Spleen (tissue), 11 donors: Measurements from ENCODE around the gene PDE6H. TPM values are rescaled to one million over a fixed set of nuclear protein-coding genes. Genes with fewer than 3 reads are reported as not detected.
A peak's percentile ranks its signal among the peaks of the same experiment; 100 is the strongest.

Source experiments
- DNase-seq: peaks from one replicate; pipeline ENCODE4 v3.0.0-alpha.2; 2020
- H3K27ac ChIP-seq, 8 donors: fragments of 200-600 bp; sonication (generic) in 7 of 8; 1 replicate in 4 of 8; 2 replicates in 4 of 8; pipeline versions ENCODE4 v1.5.0 to v1.8.0; 2016 to 2021; ENCODE audit warnings: inconsistent platforms in 4 of 8, mild to moderate bottlenecking in 4 of 8, moderate library complexity in 1 of 8
- H3K27me3 ChIP-seq, 7 donors: fragments of 200-600 bp; sonication (generic) in 6 of 7; replicated peaks in 1 of 7; 1 replicate in 4 of 7; 2 replicates in 3 of 7; pipeline versions ENCODE4 v1.5.0 to v1.8.0; 2016 to 2021; ENCODE audit warnings: inconsistent platforms in 3 of 7, mild to moderate bottlenecking in 1 of 7
- H3K36me3 ChIP-seq, 6 donors: fragments of 200-600 bp; sonication (generic) in 5 of 6; 1 replicate in 4 of 6; 2 replicates in 2 of 6; pipeline versions ENCODE4 v1.5.0 to v1.8.0; 2016 to 2021; ENCODE audit warnings: inconsistent platforms in 2 of 6
- H3K4me1 ChIP-seq, 6 donors: fragments of 200-600 bp; sonication (generic) in 5 of 6; 1 replicate in 3 of 6; 2 replicates in 3 of 6; pipeline versions ENCODE4 v1.5.0 to v1.8.0; 2016 to 2021; ENCODE audit warnings: inconsistent platforms in 3 of 6
- H3K4me3 ChIP-seq, 8 donors: fragments of 200-600 bp; sonication (generic) in 7 of 8; 1 replicate in 4 of 8; 2 replicates in 4 of 8; pipeline versions ENCODE4 v1.5.0 to v1.8.0; 2016 to 2021; ENCODE audit warnings: inconsistent platforms in 4 of 8, mild to moderate bottlenecking in 4 of 8, moderate library complexity in 2 of 8
- H3K9me3 ChIP-seq, 8 donors: fragments of 200-600 bp; sonication (generic) in 7 of 8; 1 replicate in 4 of 8; 2 replicates in 4 of 8; pipeline versions ENCODE4 v1.5.0 to v1.8.0; 2016 to 2021; ENCODE audit warnings: inconsistent platforms in 4 of 8
- POLR2A ChIP-seq, 3 donors: fragments of 450-650 bp; IDR thresholded peaks; one replicate each; pipeline ENCODE4 v1.5.1; 2017; ENCODE audit warnings: antibody characterized with exemption in 3 of 3, mild to moderate bottlenecking in 1 of 3
- POLR2AphosphoS5 ChIP-seq, 3 donors: sonication (generic); formaldehyde crosslinking; IDR thresholded peaks; one replicate each; pipeline ENCODE4 v1.5.1; 2017; ENCODE audit warnings: antibody characterized with exemption in 3 of 3
- WGBS, 5 donors: extraction: QIAGEN DNeasy Blood & Tissue Kit in 3 of 5; methylation state at CpG; one replicate each; pipeline versions ENCODE4 v1.1.5 to v1.1.7; 2013 to 2018; 5-methylcytosine and 5-hydroxymethylcytosine counted together
- intact Hi-C: fragments of 100-400 bp; cut with DNase I; formaldehyde crosslinking; loops from one replicate; pipeline ENCODE4 v1.15.0; 2023; ENCODE audit warnings: low total_unique reads
- polyA plus RNA-seq, 3 donors: library from polyadenylated mRNA; stranded (reverse); fragments of 200-250 nt; gene quantifications; one replicate each; pipeline ENCODE4 v1.2.1, GENCODE V29; 2013
- total RNA-seq, 7 donors: library from RNA; depleted of rRNA in 3 of 7; stranded (reverse); fragments of >200 nt in 3 of 7; fragmentation: NEBNext Ultra II Directional in 4 of 7; extraction: Animal tissue kit (Norgen Biotek cat#: 25700) in 4 of 7; gene quantifications; one replicate each; pipeline versions ENCODE4 v1.1.0 to v1.2.1, GENCODE V29; 2016 to 2021
- TF ChIP-seq, protein P1 (sequence below), 11 experiments: fragments of 200-600 bp in 7 of 11; fragments of 450-650 bp in 4 of 11; sonication (generic) in 4 of 11; IDR thresholded peaks in 8 of 11; conservative IDR thresholded peaks in 3 of 11; 1 replicate in 7 of 11; 2 replicates in 4 of 11; pipeline versions ENCODE4 v1.4.0 to v1.8.0; 2016 to 2021; ENCODE audit warnings: antibody characterized with exemption in 11 of 11, inconsistent platforms in 4 of 11, mild to moderate bottlenecking in 1 of 11
- donor health status: healthy with polysubstance abuse.
- donor health status: DM: no; HTN: no; CAD: no; lungs with moderate emphysema.
- donor health status: DM: no; HTN: no; CAD: no.
- donor health status: Bipolar disorder and iron deficiency.
- donor health status: healthy.
- donor health status: DM: no; HTN: no; CAD: no.
- donor health status: DM: yes; HTN: yes; CAD: no.

PDE6H gene
- total and polyA plus RNA-seq, 10 donors, result 0.37 to 2.6 (median 0.51) TPM; not detected in 7

DNA sequence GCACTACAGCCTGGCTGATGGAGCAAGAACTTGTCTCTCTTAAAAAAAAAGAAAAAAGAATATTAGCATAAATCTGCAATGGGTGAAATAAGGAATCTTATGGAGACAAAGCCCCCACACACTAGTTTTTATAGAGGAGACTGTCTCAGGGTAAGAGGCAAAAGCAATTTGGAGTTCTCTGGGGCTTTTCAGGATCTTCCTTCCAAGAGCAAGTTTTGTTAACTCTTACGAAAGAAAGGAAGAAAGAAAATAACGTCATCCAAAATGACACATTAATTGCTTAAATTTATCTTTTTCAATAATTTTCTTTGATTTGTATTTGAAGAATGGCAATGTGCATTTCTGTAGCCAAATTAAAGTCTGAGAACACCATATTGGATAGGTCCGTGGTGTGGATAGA is 3.8 kb downstream of the PDE6H start:
- Histone ChIP-seq H3K4me3 (no peak overlapping the region), H3K9me3 (no peaks in the 10 kb centered on the region), H3K27me3 (no peaks in the 10 kb centered on the region), H3K36me3 (no peaks in the 10 kb centered on the region), H3K4me1 (peaks cover 0 to 71% (median 21%) of the 10 kb centered on the region in 6 donors), H3K27ac (peak overlapping the region in 1 of 8 donors; percentile 51)
- no peak for DNase-seq
- intact Hi-C loops, result no loop called here
- TF ChIP-seq POLR2A (IDR thresholded peaks at IDR 0.05) (no peak), POLR2AphosphoS5 (IDR thresholded peaks at IDR 0.05) (no peak)
- TF ChIP-seq, protein P1, sequence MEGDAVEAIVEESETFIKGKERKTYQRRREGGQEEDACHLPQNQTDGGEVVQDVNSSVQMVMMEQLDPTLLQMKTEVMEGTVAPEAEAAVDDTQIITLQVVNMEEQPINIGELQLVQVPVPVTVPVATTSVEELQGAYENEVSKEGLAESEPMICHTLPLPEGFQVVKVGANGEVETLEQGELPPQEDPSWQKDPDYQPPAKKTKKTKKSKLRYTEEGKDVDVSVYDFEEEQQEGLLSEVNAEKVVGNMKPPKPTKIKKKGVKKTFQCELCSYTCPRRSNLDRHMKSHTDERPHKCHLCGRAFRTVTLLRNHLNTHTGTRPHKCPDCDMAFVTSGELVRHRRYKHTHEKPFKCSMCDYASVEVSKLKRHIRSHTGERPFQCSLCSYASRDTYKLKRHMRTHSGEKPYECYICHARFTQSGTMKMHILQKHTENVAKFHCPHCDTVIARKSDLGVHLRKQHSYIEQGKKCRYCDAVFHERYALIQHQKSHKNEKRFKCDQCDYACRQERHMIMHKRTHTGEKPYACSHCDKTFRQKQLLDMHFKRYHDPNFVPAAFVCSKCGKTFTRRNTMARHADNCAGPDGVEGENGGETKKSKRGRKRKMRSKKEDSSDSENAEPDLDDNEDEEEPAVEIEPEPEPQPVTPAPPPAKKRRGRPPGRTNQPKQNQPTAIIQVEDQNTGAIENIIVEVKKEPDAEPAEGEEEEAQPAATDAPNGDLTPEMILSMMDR (IDR thresholded peaks at IDR 0.05 in 8 of 11, conservative IDR thresholded peaks at IDR 0.05 in 3 of 11), result no peak
- WGBS, 5 donors, result 60 to 84% (median 70%) methylated on average over 3 of the region's 3 CpGs

DNA sequence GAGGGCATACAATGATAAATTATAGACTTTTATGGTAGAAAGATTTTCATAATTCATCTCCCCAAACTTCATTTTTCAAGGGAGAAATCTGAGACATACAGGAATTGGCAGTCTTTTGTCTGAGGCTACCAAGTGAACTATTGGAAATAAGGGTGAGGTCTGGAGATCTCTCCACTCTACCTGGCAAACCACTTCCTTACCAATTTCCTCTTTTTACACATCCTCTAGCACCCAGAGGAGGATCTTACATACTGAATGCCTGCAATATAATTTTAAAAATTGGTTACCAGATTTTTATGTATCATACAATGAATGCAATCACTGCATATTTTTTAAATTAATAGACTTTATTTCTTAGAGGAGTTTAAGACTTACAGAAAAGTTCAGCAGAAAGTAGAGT is 6.6 kb downstream of the PDE6H start:
- Histone ChIP-seq H3K4me1 (peaks cover 0 to 87% (median 34%) of the 10 kb centered on the region in 6 donors), H3K27ac (peak overlapping the region in 2 of 8 donors; percentile 14 to 85), H3K4me3 (no peak overlapping the region), H3K36me3 (no peaks in the 10 kb centered on the region), H3K9me3 (no peaks in the 10 kb centered on the region), H3K27me3 (no peaks in the 10 kb centered on the region)
- intact Hi-C loops, result no loop called here
- no peak for DNase-seq
- TF ChIP-seq POLR2AphosphoS5 (IDR thresholded peaks at IDR 0.05) (no peak), POLR2A (IDR thresholded peaks at IDR 0.05) (no peak)
- TF ChIP-seq, protein P1 (IDR thresholded peaks at IDR 0.05 in 8 of 11, conservative IDR thresholded peaks at IDR 0.05 in 3 of 11), result no peak

DNA sequence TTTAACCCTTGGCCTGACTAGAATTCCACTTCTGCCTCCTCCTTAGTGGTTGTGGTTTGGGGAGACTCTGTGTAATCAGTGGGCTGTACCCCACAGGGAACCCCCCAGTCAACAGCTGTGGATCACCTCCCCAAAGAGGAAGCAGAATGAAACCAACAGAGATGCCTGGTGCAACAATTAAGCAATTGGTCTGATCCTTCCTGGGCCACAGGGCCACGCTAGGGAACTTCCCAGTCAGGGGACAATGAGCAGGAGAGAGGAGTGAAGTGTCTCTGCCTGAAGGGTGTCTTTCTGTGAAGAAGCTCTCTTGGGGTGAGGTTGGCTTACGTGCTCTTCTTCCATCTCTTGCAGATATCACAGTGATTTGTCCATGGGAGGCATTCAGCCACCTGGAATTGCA is 8.2 kb downstream of the PDE6H start:
- DNase-seq, result no peak
- intact Hi-C loops, result no loop called here
- 53 to 70% (median 55%) methylated on average over 2 of the region's 2 CpGs for WGBS, 5 donors
- no peaks in the 10 kb centered on the region for H3K27me3 ChIP-seq
- peak in 1 of 3 donors; percentile 63 for TF ChIP-seq POLR2AphosphoS5 (IDR thresholded peaks at IDR 0.05)
- TF ChIP-seq, protein P1 (IDR thresholded peaks at IDR 0.05 in 8 of 11, conservative IDR thresholded peaks at IDR 0.05 in 3 of 11), result no peak
- TF ChIP-seq POLR2A (IDR thresholded peaks at IDR 0.05), result no peak
- peaks cover 0 to 86% (median 32%) of the 10 kb centered on the region in 6 donors for H3K4me1 ChIP-seq
- no peaks in the 10 kb centered on the region for H3K9me3 ChIP-seq
- no peaks in the 10 kb centered on the region for H3K36me3 ChIP-seq
- H3K27ac ChIP-seq, result peak overlapping the region in 7 of 8 donors; percentile 16 to 85 (median 78)
- peak overlapping the region in 1 of 8 donors; percentile 26 for H3K4me3 ChIP-seq

DNA sequence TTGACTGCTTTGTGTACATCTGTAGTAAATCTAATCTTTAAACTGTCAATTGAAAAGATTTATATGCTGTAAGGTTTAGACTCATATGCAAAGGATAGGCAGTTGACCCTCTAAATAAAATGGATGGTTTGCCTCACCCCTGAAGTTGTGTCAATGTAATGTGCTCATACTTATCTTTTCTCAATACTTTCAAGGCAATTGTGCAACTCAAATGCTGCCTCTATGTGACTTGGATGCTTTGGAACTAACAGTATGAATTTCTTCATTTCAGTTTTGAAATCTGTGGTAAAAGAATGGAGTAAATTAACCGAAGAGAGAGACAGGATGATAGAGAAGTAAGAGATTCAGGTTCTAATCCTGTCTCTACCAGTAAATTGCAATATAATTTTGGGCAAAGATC is 9.7 kb downstream of the PDE6H start:
- TF ChIP-seq POLR2AphosphoS5 (IDR thresholded peaks at IDR 0.05) (no peak), POLR2A (IDR thresholded peaks at IDR 0.05) (no peak)
- TF ChIP-seq, protein P1 (IDR thresholded peaks at IDR 0.05 in 8 of 11, conservative IDR thresholded peaks at IDR 0.05 in 3 of 11), result no peak
- Histone ChIP-seq H3K9me3 (no peaks in the 10 kb centered on the region), H3K4me3 (peak overlapping the region in 1 of 8 donors; percentile 25), H3K27me3 (no peaks in the 10 kb centered on the region), H3K4me1 (peaks cover 0 to 78% (median 32%) of the 10 kb centered on the region in 6 donors), H3K27ac (peak overlapping the region in 7 of 8 donors; percentile 24 to 85 (median 78)), H3K36me3 (no peaks in the 10 kb centered on the region)
- WGBS, 5 donors, result 44 to 94% (median 76%) methylated on average over 1 of the region's 1 CpG
- intact Hi-C loops, result loop anchor here (2.0 kb wide), 1 partner anchor 22 kb away; the partner anchor contains the start of gene ARHGDIB
- no peak for DNase-seq
